ENCODE data around the gene COL23A1.

Gene COL23A1

GRCh38 chr5:178279723-178280438, 310.3 kb downstream of the COL23A1 start:
- in situ Hi-C loops (cut with MboI; ENCODE audit: low pct_unique_long_range_greater_than_20kb, low sequenced_read_pairs): loop anchor here (25.0 kb wide), 1 partner anchor 307 kb away; the partner anchor contains the start of gene COL23A1
- peak; percentile 58 for DNase-seq

- in situ Hi-C loops (cut with MboI; ENCODE audit: low pct_unique_long_range_greater_than_20kb, low sequenced_read_pairs): loop anchor here (25.0 kb wide), 1 partner anchor 308 kb away; the partner anchor contains the start of gene COL23A1
- no peak for DNase-seq
Measured at GRCh38 chr5:178279026-178279722, 311.0 kb downstream of the COL23A1 start.

DNA sequence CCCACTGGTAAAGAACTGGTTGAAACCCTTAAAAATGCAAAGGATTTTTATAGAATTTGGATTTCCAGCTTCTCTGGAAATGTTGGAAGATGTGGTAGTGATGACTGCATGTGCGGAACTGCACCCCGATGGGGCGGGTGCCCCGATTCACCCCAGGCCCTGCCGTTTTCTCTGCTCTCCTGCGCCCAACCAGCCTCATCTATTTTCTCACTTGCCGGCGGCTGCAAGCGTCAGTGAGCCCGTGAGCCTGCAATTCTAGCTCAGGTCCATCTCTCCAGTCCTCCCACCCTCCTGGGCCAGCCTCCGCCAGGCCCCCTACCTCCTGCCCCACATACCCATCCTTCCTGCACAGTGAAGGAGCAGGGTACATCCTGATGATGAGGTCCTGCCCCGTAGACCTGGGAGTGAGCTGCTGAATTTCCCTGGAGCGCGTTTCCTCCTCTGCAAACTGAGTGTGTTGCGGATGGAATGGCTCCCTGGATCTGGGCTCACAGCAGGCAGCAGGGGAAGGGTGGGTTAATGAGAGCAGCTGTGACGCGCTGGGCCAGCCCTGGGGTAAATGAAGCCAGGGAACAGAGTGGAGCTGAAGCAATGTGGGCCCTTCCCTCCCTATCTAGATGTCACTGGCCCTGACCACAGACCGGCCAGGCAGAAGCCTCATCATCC, 311.7 kb downstream of the COL23A1 start:
- in situ Hi-C loops (cut with MboI; ENCODE audit: low pct_unique_long_range_greater_than_20kb, low sequenced_read_pairs): loop anchor here (25.0 kb wide), 1 partner anchor 309 kb away; the partner anchor contains the start of gene COL23A1

DNA sequence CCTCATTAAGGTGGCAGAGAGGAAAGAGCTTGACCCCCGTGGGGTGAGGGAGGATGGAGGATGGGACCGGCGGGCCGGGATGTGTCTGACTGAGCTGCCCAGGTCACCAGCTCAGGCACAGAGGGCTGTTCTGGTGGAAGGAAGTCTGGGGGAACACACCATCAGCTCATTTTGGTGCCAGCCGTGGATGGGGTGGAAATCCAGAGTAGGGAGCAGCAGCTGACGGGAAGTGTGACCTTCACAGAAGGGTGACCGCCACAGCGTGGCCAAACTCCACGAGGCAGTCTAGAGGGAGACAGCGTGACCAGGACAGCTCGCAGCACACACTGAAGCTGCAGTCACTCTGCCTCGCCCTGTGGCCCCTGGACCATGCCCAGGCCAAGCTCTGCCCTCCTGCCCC, 312.3 kb downstream of the COL23A1 start:
- in situ Hi-C loops (cut with MboI; ENCODE audit: low pct_unique_long_range_greater_than_20kb, low sequenced_read_pairs): loop anchor here (25.0 kb wide), 1 partner anchor 309 kb away; the partner anchor contains the start of gene COL23A1
- no peak for DNase-seq

More for the DNA sequence above, 311.7 kb downstream of the COL23A1 start:
- no peak for DNase-seq

DNA sequence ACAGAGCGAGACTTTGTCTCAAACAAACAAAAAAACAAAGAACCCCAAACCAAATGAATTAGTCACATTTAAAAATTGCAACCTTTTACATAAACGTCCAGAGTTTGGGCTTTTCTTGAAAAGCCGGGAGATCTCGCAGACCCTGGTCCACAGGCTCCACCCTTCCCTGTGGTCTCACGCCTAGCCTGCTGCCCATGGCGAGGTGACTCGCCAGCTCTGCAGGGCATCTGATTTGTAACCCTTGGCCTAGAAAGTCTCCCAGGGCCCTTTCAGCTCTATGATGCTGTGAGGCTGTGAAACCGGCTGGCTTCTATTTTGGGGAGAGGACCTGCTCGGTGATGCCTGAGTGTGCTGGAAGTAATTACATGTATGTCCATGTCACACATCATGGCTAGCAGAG, 312.8 kb downstream of the COL23A1 start:
- no peak for DNase-seq
- in situ Hi-C loops (cut with MboI; ENCODE audit: low pct_unique_long_range_greater_than_20kb, low sequenced_read_pairs): loop anchor here (25.0 kb wide), 1 partner anchor 310 kb away; the partner anchor contains the start of gene COL23A1

DNA sequence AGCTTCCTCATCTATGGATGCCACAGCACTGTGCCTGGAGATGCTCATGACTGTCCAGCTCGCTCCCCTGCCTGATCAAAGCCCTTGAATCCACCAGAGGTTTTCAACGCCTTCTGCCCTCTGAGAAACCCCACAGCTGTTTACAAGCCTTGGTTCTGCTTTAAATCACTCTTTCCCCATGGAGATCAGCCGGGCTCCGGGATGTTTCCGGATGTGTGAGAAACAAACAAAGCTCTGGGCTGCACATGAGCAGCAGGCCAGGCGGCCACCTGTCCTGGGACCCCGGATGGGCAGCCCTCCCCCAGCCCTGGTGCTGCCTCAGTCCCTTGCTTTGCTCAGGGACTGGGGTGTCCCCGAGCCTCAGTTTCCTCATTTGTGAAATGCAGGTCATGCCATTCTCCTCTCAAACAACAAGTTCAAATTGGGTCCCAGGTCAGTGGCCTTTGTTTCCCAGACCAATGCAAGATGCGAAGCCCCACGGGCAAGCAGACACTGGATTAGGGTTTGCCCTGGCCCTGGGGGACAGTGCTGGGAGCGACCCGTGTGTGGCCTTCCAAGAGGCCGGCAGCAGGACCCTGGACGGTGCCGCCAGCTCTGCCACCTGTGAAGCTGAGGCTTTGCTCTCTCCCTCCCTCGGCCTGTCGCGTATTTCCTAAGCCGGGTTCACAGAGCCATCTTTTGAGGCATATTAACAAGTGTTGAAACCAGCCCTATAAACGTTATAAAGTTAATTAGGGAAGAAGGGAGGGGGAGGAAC, 315.2 kb downstream of the COL23A1 start:
- DNase-seq: no peak
- in situ Hi-C loops (cut with MboI; ENCODE audit: low pct_unique_long_range_greater_than_20kb, low sequenced_read_pairs): loop anchor here (25.0 kb wide), 1 partner anchor 312 kb away; the partner anchor contains the start of gene COL23A1

GRCh38 chr5:178273665-178274541, 316.3 kb downstream of the COL23A1 start:
- no peak for DNase-seq
- in situ Hi-C loops (cut with MboI; ENCODE audit: low pct_unique_long_range_greater_than_20kb, low sequenced_read_pairs): no loop called here

DNA sequence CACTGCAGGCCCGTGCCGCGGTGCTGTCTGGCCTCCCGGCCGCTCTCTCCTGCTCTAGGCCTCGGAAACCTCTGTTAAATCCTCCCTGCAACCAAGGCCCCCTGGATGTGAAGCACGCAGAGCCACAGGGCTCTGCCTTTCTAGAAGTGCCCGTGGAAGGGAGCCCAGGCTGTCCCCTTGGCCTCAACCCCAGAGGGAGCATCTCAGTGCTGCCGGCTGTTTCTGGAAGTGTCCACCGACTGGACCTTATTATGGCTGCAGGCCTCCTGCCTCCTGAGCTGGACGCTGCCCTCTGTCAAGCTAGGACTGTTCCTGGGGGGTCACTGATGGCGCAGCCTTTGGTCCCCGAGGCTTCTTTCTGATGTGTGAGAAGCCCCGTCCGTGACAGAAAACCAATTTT, 317.2 kb downstream of the COL23A1 start:
- in situ Hi-C loops (cut with MboI; ENCODE audit: low pct_unique_long_range_greater_than_20kb, low sequenced_read_pairs): no loop called here

GRCh38 chr5:178272591-178272990, 317.6 kb downstream of the COL23A1 start:
- DNase-seq: no peak
- in situ Hi-C loops (cut with MboI; ENCODE audit: low pct_unique_long_range_greater_than_20kb, low sequenced_read_pairs): no loop called here

More for the DNA sequence above, 317.2 kb downstream of the COL23A1 start:
- no peak for DNase-seq

DNA sequence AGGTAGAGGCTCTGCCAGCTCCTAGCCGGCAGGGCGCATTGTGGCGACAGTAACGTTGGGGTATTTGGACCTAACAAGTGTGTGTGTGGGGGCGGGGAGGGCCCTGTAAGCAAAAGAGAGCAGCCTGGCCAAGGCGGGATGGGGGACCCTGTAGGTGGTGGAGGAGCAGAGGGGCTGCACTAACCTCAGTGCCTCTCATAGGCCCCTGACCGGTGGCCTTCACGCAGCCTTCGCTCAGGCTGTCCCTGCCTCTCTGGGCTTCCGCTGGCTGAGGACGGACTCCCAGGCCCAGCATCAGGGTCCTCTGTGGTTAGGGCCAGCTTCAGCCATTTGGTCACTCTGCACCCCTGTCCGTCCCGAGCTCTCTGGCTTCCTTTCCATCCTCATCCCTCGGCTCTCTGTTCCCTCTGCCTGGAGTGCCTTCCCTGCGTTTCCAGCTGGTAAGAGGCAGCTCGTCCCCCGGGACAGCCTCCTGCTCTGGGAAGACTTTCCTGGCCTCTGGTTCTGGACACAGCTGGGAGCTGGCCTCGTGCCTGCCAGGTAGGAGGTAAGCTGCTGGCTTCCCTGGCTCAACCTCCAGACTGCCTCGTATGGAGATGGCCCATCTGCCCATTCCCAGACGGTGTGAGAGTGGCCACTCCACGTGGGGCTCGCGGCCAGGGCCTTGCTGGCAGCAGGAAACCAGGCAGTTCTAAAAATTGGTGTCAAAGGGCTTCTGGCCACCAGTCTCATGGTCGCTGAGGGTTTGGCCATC, 318.3 kb downstream of the COL23A1 start:
- no peak for DNase-seq
- in situ Hi-C loops (cut with MboI; ENCODE audit: low pct_unique_long_range_greater_than_20kb, low sequenced_read_pairs): no loop called here

DNA sequence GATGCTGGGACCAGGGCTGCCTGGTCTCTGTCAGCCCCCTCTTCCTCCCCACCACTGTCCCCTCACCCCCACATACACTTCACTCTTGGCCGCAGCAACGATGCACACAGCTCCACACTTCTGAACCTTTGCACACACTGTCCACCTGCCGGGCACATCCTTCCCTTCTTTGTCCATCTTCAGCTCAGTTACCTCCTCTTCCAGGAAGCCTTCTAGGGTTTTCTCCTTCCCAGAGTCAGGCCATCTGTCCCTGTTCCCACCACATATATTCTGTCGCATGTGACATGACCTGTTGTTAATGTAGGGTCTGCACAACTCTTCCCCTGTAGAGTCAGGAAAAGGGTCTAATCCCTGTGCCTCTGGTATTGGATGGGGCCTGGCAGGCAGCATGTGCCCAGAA, 319.0 kb downstream of the COL23A1 start:
- DNase-seq: no peak
- in situ Hi-C loops (cut with MboI; ENCODE audit: low pct_unique_long_range_greater_than_20kb, low sequenced_read_pairs): no loop called here

- in situ Hi-C loops (cut with MboI; ENCODE audit: low pct_unique_long_range_greater_than_20kb, low sequenced_read_pairs): no loop called here
- DNase-seq: no peak
Measured at GRCh38 chr5:178269499-178269898, 320.7 kb downstream of the COL23A1 start.

DNA sequence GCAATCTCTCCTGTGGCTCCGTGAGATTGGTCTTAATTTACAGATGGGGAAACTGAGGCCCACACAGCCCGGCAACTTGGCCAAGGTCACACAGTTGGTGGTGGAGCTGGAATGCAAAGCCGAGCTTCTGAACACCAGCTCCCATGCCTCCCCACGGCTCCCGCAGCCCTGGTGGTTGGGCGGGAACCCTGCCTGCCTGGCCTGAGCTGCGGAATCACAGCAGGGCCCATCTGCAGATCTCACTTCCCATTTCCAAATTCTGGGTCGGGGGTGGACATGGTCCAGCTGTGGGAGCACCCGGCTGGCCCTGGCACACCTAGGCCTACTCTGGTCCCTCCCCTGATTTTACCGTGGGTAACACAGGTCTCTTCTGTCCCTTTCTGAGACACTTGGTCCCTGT, 322.3 kb downstream of the COL23A1 start:
- no peak for DNase-seq
- in situ Hi-C loops (cut with MboI; ENCODE audit: low pct_unique_long_range_greater_than_20kb, low sequenced_read_pairs): no loop called here

DNA sequence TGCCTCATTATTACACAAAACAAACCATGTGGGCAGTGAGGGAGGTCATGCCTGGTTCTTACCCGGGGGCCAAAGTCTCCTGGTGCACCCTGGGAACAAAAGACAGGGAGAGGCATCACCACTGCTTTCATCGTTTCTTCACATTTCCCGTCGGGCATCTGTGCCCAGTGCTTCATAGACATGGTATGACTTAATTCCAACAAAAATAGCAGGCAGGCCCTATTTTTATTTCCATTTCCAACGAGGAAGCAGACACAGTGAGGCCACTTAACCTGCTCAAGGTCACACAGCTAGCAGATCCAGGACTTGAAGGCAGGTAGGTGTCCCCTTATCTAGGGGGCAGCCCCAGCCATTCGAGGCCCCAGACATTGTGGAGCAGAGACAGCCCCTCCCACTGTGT, 322.9 kb downstream of the COL23A1 start:
- in situ Hi-C loops (cut with MboI; ENCODE audit: low pct_unique_long_range_greater_than_20kb, low sequenced_read_pairs): no loop called here
- DNase-seq: no peak

DNA sequence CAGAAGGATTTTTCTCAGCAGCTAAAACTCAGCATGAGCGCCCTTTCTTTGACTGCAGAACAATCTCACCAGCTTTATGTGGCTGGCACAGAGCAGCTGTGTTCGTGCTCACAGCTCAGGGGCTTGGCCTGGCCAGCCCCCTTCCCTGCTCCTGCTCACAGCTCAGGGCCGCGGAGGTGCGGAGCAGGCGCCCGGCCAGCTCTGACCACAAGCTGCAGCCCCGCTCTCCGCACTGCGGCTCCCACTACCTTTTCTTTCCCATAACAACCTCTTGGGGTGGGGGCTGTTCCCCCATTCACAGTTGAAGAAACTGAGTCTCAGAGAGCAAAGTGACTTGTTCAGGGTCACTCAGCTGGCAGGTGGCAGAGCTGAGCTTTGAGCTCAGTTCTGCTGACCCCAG, 323.6 kb downstream of the COL23A1 start:
- in situ Hi-C loops (cut with MboI; ENCODE audit: low pct_unique_long_range_greater_than_20kb, low sequenced_read_pairs): no loop called here
- DNase-seq: no peak

DNA sequence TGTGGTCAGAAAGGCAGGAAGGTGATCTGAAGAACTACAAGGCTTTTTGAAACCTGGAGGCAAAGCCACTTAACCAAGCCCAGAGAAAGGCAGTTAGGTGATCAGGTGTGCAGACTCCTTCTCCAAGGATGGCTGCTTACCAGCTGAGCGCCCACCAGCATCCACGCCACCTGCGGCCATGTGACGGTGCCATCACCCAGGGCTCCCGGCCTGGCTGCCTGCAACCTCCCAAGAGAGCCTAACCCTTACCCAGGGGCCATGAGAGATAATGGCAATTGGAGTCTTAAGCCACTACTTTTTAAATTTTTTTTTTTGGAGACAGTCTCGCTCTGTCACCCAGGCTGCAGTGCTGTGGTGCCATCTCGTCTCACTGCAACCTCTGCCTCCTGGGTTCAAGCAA, 324.4 kb downstream of the COL23A1 start:
- in situ Hi-C loops (cut with MboI; ENCODE audit: low pct_unique_long_range_greater_than_20kb, low sequenced_read_pairs): no loop called here
- no peak for DNase-seq

DNA sequence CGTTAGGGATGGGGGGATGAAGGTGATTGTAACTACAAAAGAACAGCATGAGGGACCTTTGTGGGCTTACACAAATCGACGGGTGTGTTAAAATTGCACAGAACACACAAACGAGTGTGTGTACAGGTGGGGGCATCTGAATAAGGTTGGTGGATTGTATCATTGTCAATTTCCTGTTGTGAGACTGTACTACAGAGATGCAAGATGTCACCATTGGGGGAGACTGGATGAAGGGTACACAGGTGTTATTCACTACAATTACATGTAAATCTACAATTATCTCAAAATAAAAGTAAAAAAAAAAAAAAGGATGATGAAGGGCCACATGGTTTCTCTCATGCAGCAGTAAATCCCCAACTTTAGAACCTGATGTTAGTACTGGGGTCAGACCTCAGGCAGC, 326.1 kb downstream of the COL23A1 start:
- in situ Hi-C loops (cut with MboI; ENCODE audit: low pct_unique_long_range_greater_than_20kb, low sequenced_read_pairs): no loop called here
- DNase-seq: no peak

All from KBM-7 (cell line).